ENCODE results near the gene EIF4G1.

Gene EIF4G1

DNA sequence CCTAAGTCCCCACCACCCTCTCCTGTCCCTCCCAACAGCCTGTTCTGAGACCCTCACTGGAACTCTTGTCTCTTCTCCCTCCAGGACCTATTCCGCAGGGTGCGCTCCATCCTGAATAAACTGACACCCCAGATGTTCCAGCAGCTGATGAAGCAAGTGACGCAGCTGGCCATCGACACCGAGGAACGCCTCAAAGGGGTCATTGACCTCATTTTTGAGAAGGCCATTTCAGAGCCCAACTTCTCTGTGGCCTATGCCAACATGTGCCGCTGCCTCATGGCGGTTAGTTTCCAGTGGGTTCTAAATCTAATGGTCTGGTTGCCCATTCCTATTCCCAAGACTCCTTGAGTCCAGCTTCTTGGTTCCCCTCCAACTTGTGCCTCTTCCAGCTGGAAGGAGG lies 9.3 kb downstream of the EIF4G1 start:
- H3K4me1 ChIP-seq, result peaks cover 9 to 36% (median 22%) of the 10 kb centered on the region in 4 donors
- intact Hi-C loops (cut with DNase I; ENCODE audit: low total_unique reads), result no loop called here

DNA sequence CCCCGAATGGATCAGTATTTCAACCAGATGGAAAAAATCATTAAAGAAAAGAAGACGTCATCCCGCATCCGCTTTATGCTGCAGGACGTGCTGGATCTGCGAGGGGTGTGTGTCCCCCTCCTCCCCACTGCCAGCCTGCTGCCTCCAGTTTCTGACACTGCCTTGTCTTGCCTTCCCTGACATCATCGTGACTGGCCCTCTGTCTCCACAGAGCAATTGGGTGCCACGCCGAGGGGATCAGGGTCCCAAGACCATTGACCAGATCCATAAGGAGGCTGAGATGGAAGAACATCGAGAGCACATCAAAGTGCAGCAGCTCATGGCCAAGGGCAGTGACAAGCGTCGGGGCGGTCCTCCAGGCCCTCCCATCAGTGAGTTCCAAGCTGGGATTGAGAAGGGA lies 10.9 kb downstream of the EIF4G1 start:
- TF ChIP-seq, protein P1, sequence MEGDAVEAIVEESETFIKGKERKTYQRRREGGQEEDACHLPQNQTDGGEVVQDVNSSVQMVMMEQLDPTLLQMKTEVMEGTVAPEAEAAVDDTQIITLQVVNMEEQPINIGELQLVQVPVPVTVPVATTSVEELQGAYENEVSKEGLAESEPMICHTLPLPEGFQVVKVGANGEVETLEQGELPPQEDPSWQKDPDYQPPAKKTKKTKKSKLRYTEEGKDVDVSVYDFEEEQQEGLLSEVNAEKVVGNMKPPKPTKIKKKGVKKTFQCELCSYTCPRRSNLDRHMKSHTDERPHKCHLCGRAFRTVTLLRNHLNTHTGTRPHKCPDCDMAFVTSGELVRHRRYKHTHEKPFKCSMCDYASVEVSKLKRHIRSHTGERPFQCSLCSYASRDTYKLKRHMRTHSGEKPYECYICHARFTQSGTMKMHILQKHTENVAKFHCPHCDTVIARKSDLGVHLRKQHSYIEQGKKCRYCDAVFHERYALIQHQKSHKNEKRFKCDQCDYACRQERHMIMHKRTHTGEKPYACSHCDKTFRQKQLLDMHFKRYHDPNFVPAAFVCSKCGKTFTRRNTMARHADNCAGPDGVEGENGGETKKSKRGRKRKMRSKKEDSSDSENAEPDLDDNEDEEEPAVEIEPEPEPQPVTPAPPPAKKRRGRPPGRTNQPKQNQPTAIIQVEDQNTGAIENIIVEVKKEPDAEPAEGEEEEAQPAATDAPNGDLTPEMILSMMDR (IDR thresholded peaks at IDR 0.05), result no peak
- Histone ChIP-seq H3K36me3 (peaks cover 100% of the 10 kb centered on the region in 3 donors), H3K9me3 (no peaks in the 10 kb centered on the region), H3K27me3 (no peaks in the 10 kb centered on the region), H3K4me3 (no peak overlapping the region), H3K4me1 (peaks cover 4 to 22% (median 8%) of the 10 kb centered on the region in 4 donors), H3K27ac (no peak overlapping the region)
- intact Hi-C loops (cut with DNase I; ENCODE audit: low total_unique reads), result no loop called here
- no peak for DNase-seq

More for the DNA sequence above, 9.3 kb downstream of the EIF4G1 start:
- Histone ChIP-seq H3K36me3 (peaks cover 84 to 86% (median 84%) of the 10 kb centered on the region in 3 donors), H3K27me3 (no peaks in the 10 kb centered on the region), H3K4me3 (no peak overlapping the region), H3K27ac (peak overlapping the region; percentile 46 to 97), H3K9me3 (no peaks in the 10 kb centered on the region)
- peak in 1 of 2 donors; percentile 60 for DNase-seq
- TF ChIP-seq, protein P1 (IDR thresholded peaks at IDR 0.05), result no peak

DNA sequence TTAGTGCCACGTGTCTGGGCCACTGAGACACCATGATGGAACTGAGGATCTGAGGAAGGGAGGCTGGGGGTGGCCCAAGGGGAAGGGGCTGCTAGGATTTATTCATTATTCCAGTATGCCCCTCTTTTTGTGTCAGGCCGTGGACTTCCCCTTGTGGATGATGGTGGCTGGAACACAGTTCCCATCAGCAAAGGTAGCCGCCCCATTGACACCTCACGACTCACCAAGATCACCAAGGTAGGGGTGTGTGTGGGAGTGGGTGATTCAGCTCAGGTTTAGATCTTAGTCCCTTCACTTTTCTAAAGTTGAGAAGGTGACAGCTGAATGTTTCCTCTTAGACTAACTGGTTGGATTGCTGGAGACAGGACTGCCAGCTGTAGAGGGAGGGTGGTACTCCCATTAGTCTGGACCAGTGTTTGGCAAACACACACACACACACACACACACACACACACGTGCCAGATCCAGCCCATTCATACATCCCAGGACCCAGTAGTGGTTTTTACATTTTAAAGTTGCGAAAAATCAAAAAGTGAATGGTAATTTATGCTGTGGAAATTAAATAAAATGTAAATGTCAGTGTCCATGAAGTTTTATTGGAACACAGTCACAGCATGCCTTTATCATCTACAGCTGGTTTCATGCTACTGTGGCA lies 11.4 kb downstream of the EIF4G1 start:
- no peaks in the 10 kb centered on the region for H3K9me3 ChIP-seq
- no peak overlapping the region for H3K4me3 ChIP-seq
- DNase-seq, result no peak
- H3K4me1 ChIP-seq, result peaks cover 0 to 16% (median 2%) of the 10 kb centered on the region in 4 donors
- TF ChIP-seq, protein P1 (IDR thresholded peaks at IDR 0.05), result no peak
- H3K36me3 ChIP-seq, result peaks cover 99 to 100% (median 100%) of the 10 kb centered on the region in 3 donors
- H3K27ac ChIP-seq, result no peak overlapping the region
- intact Hi-C loops (cut with DNase I; ENCODE audit: low total_unique reads), result no loop called here
- no peaks in the 10 kb centered on the region for H3K27me3 ChIP-seq

DNA sequence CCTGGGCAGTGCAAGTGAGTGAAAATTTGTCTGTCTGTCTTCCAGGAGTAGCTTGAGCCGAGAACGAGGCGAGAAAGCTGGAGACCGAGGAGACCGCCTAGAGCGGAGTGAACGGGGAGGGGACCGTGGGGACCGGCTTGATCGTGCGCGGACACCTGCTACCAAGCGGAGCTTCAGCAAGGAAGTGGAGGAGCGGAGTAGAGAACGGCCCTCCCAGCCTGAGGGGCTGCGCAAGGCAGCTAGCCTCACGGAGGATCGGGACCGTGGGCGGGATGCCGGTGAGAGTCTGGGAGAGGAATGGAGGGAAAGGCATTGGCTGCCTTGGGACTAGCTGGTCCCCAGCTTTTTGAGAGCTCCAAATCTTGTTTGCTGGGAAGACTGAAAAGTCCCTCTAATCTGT lies 12.8 kb downstream of the EIF4G1 start:
- peak in 1 of 2 donors; percentile 63 for DNase-seq
- intact Hi-C loops (cut with DNase I; ENCODE audit: low total_unique reads), result no loop called here
- Histone ChIP-seq H3K27me3 (no peaks in the 10 kb centered on the region), H3K36me3 (peaks cover 99 to 100% (median 100%) of the 10 kb centered on the region in 3 donors), H3K4me1 (peaks cover 0 to 2% (median 0%) of the 10 kb centered on the region in 4 donors), H3K4me3 (no peak overlapping the region), H3K27ac (no peak overlapping the region), H3K9me3 (no peaks in the 10 kb centered on the region)
- TF ChIP-seq, protein P1 (IDR thresholded peaks at IDR 0.05), result no peak

DNA sequence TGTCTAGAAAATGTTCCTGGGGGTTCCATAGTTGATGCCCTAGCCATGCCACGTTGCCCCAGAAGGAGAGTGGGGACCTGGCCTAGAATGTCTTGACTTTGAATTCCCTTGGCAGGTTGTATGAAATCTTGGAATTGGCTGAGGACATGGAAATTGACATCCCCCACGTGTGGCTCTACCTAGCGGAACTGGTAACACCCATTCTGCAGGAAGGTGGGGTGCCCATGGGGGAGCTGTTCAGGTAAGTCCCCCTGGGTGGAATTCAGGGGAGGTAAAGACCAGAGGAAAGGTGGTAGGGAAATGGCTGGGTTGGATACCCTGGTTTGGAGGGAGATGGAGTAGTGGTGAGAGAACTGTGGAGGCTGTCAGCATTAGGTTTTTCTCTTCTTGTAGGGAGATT lies 14.1 kb downstream of the EIF4G1 start:
- intact Hi-C loops (cut with DNase I; ENCODE audit: low total_unique reads), result no loop called here

More for the DNA sequence above, 14.1 kb downstream of the EIF4G1 start:
- TF ChIP-seq, protein P1 (IDR thresholded peaks at IDR 0.05), result no peak
- H3K27ac ChIP-seq, result no peak overlapping the region
- DNase-seq, result no peak
- peaks cover 97 to 100% (median 99%) of the 10 kb centered on the region in 3 donors for H3K36me3 ChIP-seq
- no peaks in the 10 kb centered on the region for H3K4me1 ChIP-seq
- H3K4me3 ChIP-seq, result no peak overlapping the region
- H3K27me3 ChIP-seq, result no peaks in the 10 kb centered on the region
- no peaks in the 10 kb centered on the region for H3K9me3 ChIP-seq

Measured in tibial artery (tissue), 4 donors.